Middle frontal gyrus (tissue), 1 donor: ENCODE results near the gene PEX7.
"Not testable (repeated sequence)": the region's sequence is repeated elsewhere in the genome, so short reads cannot be mapped to it uniquely, and the experiment has no call there.

Experiments
- DNase-seq: peaks from one replicate; pipeline ENCODE4 v3.0.0-alpha.2; 2015; ENCODE audit warnings: low spot score; ENCODE audit errors: extremely low spot score

The PEX7 gene

GRCh38 chr6:136790411-136791295 is 31.7 kb upstream of the PEX7 start:
- no peak for DNase-seq

- no peak for DNase-seq
These were observed 30.9 kb upstream of the PEX7 start for GRCh38 chr6:136791296-136792094.

GRCh38 chr6:136792095-136792409 is 30.3 kb upstream of the PEX7 start:
- no peak for DNase-seq

- DNase-seq, result peak; percentile 69
These were observed 29.8 kb upstream of the PEX7 start, which contains the start of gene MAP3K5 for GRCh38 chr6:136792410-136793262. TSS of gene MAP3K5 (minus strand) at chr6:136792477. CDS start at chr6:136792157, 320 bp downstream.

- no peak for DNase-seq
These were observed 29.0 kb upstream of the PEX7 start for GRCh38 chr6:136793363-136793762.

GRCh38 chr6:136795386-136795785 is 27.0 kb upstream of the PEX7 start:
- DNase-seq, result no peak

- no peak for DNase-seq
These were observed 26.4 kb upstream of the PEX7 start for GRCh38 chr6:136795996-136796395.

GRCh38 chr6:136798044-136798443 is 24.3 kb upstream of the PEX7 start:
- no peak for DNase-seq

GRCh38 chr6:136801581-136801980 is 20.8 kb upstream of the PEX7 start:
- DNase-seq, result no peak

- no peak for DNase-seq
These were observed 18.8 kb upstream of the PEX7 start for GRCh38 chr6:136803608-136804007.

- DNase-seq, result no peak
These were observed 13.1 kb upstream of the PEX7 start for GRCh38 chr6:136809091-136809860.

- DNase-seq, result no peak
These were observed 11.1 kb upstream of the PEX7 start for GRCh38 chr6:136811272-136811671.

- no peak for DNase-seq
These were observed 10.2 kb upstream of the PEX7 start for GRCh38 chr6:136812174-136812573.

- DNase-seq, result not testable (repeated sequence)
These were observed 6.8 kb upstream of the PEX7 start for GRCh38 chr6:136815608-136816007.

GRCh38 chr6:136816656-136817055 is 5.7 kb upstream of the PEX7 start:
- DNase-seq, result no peak

- no peak for DNase-seq
These were observed 1.8 kb upstream of the PEX7 start for GRCh38 chr6:136820561-136820960.

- DNase-seq, result no peak
These were observed 381 bp upstream of the PEX7 start for GRCh38 chr6:136822046-136822375.

GRCh38 chr6:136823128-136823660 is 802 bp downstream of the PEX7 start:
- no peak for DNase-seq

- no peak for DNase-seq
These were observed 3.8 kb downstream of the PEX7 start for GRCh38 chr6:136826216-136826615.

GRCh38 chr6:136831873-136832562 is 9.6 kb downstream of the PEX7 start:
- no peak for DNase-seq
